Esophagus muscularis mucosa (tissue), 4 donors: ENCODE measurements around the gene TDRD1. TPM values are rescaled to one million over a fixed set of nuclear protein-coding genes. Genes with fewer than 3 reads are reported as not detected.
A peak's percentile ranks its signal among the peaks of the same experiment; 100 is the strongest.

Experiments used
- DNase-seq: peaks from one replicate; pipeline ENCODE4 v3.0.0-alpha.2; 2017; ENCODE audit errors: extremely low spot score
- H3K27ac ChIP-seq, 4 donors: fragments of 200-600 bp; sonication (generic); replicated peaks in 1 of 4; 1 replicate in 3 of 4; 2 replicates in 1 of 4; pipeline ENCODE4 v1.5.1; 2016 to 2019; ENCODE audit warnings: mild to moderate bottlenecking in 1 of 4
- H3K27me3 ChIP-seq, 4 donors: fragments of 200-600 bp; sonication (generic); one replicate each; pipeline versions ENCODE4 v1.5.1 to v1.6.0; 2016 to 2019
- H3K36me3 ChIP-seq, 4 donors: fragments of 200-600 bp; sonication (generic); one replicate each; pipeline ENCODE4 v1.5.1; 2016 to 2019
- H3K4me1 ChIP-seq, 4 donors: fragments of 200-600 bp; sonication (generic); one replicate each; pipeline ENCODE4 v1.5.1; 2016 to 2019
- H3K4me3 ChIP-seq, 4 donors: fragments of 200-600 bp; sonication (generic); 1 replicate in 2 of 4; 2 replicates in 2 of 4; pipeline ENCODE4 v1.5.1; 2016 to 2019; ENCODE audit warnings: mild to moderate bottlenecking in 4 of 4, moderate library complexity in 1 of 4
- H3K9me3 ChIP-seq, 4 donors: fragments of 200-600 bp; sonication (generic); 1 replicate in 3 of 4; 2 replicates in 1 of 4; pipeline ENCODE4 v1.5.1; 2016 to 2019
- EP300 ChIP-seq: sonication (generic); formaldehyde crosslinking; IDR thresholded peaks from one replicate; pipeline ENCODE4 v1.6.1; 2017; ENCODE audit warnings: antibody characterized with exemption
- POLR2A ChIP-seq: fragments of 450-650 bp; IDR thresholded peaks from one replicate; pipeline ENCODE4 v1.6.1; 2017; ENCODE audit warnings: antibody characterized with exemption, moderate library complexity, mild to moderate bottlenecking, low read depth
- POLR2AphosphoS5 ChIP-seq, 2 donors: sonication (generic); formaldehyde crosslinking; IDR thresholded peaks; one replicate each; pipeline ENCODE4 v1.6.1; 2017; ENCODE audit warnings: antibody characterized with exemption in 2 of 2
- WGBS: methylation state at CpG from one replicate; pipeline ENCODE4 v1.1.5; 2018; 5-methylcytosine and 5-hydroxymethylcytosine counted together
- intact Hi-C: fragments of 100-400 bp; cut with DNase I; formaldehyde crosslinking; loops from one replicate; pipeline ENCODE4 v1.15.1; 2023
- total RNA-seq, 4 donors: library from RNA; depleted of rRNA; stranded (reverse); fragments of >200 nt; gene quantifications; one replicate each; pipeline versions ENCODE4 v1.1.0 to v1.2.1, GENCODE V29; 2016
- TF ChIP-seq, protein P1 (sequence below), 3 experiments: fragments of 200-600 bp in 2 of 3; fragments of 450-650 bp in 1 of 3; sonication (generic) in 2 of 3; IDR thresholded peaks; one replicate each; pipeline ENCODE4 v1.5.1; 2017 to 2019; ENCODE audit warnings: antibody characterized with exemption in 3 of 3, mild to moderate bottlenecking in 2 of 3, moderate library complexity in 1 of 3

TDRD1 gene
- total RNA-seq, 4 donors from 2014 or later, result 0.11 to 0.42 (median 0.13) TPM; not detected in 1

GRCh38 chr10:114151892-114152291, 27.3 kb upstream of the TDRD1 start:
- intact Hi-C loops, result no loop called here
- no peak overlapping the region for H3K27ac ChIP-seq
- WGBS, result 93% methylated on average over 1 of the region's 1 CpG
- H3K4me3 ChIP-seq, result no peak overlapping the region
- H3K36me3 ChIP-seq, result peaks cover 0 to 72% (median 53%) of the 10 kb centered on the region in 4 donors
- H3K9me3 ChIP-seq, result no peaks in the 10 kb centered on the region
- no peak for TF ChIP-seq POLR2A
- TF ChIP-seq, protein P1, sequence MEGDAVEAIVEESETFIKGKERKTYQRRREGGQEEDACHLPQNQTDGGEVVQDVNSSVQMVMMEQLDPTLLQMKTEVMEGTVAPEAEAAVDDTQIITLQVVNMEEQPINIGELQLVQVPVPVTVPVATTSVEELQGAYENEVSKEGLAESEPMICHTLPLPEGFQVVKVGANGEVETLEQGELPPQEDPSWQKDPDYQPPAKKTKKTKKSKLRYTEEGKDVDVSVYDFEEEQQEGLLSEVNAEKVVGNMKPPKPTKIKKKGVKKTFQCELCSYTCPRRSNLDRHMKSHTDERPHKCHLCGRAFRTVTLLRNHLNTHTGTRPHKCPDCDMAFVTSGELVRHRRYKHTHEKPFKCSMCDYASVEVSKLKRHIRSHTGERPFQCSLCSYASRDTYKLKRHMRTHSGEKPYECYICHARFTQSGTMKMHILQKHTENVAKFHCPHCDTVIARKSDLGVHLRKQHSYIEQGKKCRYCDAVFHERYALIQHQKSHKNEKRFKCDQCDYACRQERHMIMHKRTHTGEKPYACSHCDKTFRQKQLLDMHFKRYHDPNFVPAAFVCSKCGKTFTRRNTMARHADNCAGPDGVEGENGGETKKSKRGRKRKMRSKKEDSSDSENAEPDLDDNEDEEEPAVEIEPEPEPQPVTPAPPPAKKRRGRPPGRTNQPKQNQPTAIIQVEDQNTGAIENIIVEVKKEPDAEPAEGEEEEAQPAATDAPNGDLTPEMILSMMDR (IDR thresholded peaks at IDR 0.05), result no peak
- no peak for TF ChIP-seq POLR2AphosphoS5 (IDR thresholded peaks at IDR 0.05)
- no peak for TF ChIP-seq EP300
- no peak for DNase-seq
- H3K4me1 ChIP-seq, result no peaks in the 10 kb centered on the region
- H3K27me3 ChIP-seq, result no peaks in the 10 kb centered on the region

DNA sequence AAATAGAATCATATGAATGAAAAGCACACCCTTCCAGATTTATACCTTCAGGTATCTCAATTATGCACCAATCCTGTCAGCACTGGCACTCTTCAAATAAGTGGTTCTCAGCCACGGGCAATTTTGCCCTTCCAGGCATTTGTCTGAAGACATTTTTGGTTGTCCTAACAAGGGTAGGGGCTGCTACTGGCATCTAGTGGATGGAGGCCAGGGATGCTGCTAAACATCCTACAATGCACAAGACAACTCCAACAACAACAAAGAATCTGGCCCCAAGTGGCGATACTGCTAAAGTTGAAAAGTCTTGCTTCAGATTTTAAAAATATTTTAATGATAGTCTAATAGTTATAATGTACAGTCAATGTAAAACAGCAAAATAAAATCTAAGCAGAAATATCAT, 21.2 kb upstream of the TDRD1 start:
- intact Hi-C loops, result no loop called here
- Histone ChIP-seq H3K9me3 (no peaks in the 10 kb centered on the region), H3K27me3 (no peaks in the 10 kb centered on the region), H3K36me3 (peaks cover 0 to 33% (median 26%) of the 10 kb centered on the region in 4 donors), H3K27ac (no peak overlapping the region), H3K4me3 (no peak overlapping the region), H3K4me1 (peaks cover under 1 to 7% (median 3%) of the 10 kb centered on the region in 4 donors)
- WGBS, result 93% methylated on average over 2 of the region's 2 CpGs
- TF ChIP-seq EP300 (no peak), POLR2A (no peak), POLR2AphosphoS5 (IDR thresholded peaks at IDR 0.05) (no peak)
- TF ChIP-seq, protein P1 (IDR thresholded peaks at IDR 0.05), result no peak
- no peak for DNase-seq

DNA sequence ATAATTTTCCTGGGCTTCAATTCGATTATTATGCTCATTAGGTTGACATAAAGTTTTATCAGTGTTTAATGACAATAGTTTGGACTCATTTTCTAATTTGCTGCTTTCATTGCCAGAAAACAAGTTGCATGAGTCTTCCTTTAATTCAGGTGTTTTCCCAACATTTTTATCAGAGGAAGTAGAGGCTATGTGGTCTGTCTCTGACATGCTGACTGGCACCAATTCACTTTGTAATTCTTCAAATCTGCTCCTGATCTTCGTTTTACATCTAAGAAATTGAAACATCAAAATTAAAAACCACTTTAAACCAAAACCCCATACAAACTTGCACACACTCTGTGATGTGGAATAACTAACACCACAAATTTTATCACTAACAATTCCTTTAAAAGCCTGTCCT, 16.1 kb upstream of the TDRD1 start:
- intact Hi-C loops, result no loop called here
- Histone ChIP-seq H3K4me3 (no peak overlapping the region), H3K9me3 (no peaks in the 10 kb centered on the region), H3K36me3 (no peaks in the 10 kb centered on the region), H3K27me3 (no peaks in the 10 kb centered on the region), H3K4me1 (peaks cover 12 to 32% (median 30%) of the 10 kb centered on the region in 4 donors), H3K27ac (peak overlapping the region in 2 of 4 donors; percentile 30 to 41)
- 58% methylated on average over 2 of the region's 2 CpGs for WGBS
- DNase-seq, result no peak
- TF ChIP-seq EP300 (no peak), POLR2AphosphoS5 (IDR thresholded peaks at IDR 0.05) (no peak), POLR2A (no peak)
- TF ChIP-seq, protein P1 (IDR thresholded peaks at IDR 0.05), result no peak

GRCh38 chr10:114166043-114166442, 13.1 kb upstream of the TDRD1 start:
- 75% methylated on average over 3 of the region's 3 CpGs for WGBS
- H3K27ac ChIP-seq, result no peak overlapping the region

More at GRCh38 chr10:114166043-114166442, 13.1 kb upstream of the TDRD1 start:
- Histone ChIP-seq H3K27me3 (no peaks in the 10 kb centered on the region), H3K9me3 (peaks cover 0 to 12% (median 6%) of the 10 kb centered on the region in 4 donors), H3K36me3 (no peaks in the 10 kb centered on the region), H3K4me3 (no peak overlapping the region), H3K4me1 (peaks cover 12 to 32% (median 28%) of the 10 kb centered on the region in 4 donors)
- DNase-seq, result no peak
- TF ChIP-seq, protein P1 (IDR thresholded peaks at IDR 0.05), result no peak
- TF ChIP-seq POLR2A (no peak), POLR2AphosphoS5 (IDR thresholded peaks at IDR 0.05) (no peak), EP300 (no peak)
- intact Hi-C loops, result no loop called here
